Muscle of back (tissue), 11 donors: ENCODE results near the gene FAM72A. TPM values are rescaled to one million over a fixed set of nuclear protein-coding genes. Genes with fewer than 3 reads are reported as not detected.
"Not testable (repeated sequence)": the region's sequence is repeated elsewhere in the genome, so short reads cannot be mapped to it uniquely, and the experiment has no call there.

Experiments
- DNase-seq, 3 donors: peaks; one replicate each; pipeline versions ENCODE4 v3.0.0 to v3.0.0-alpha.2; 2013
- polyA plus RNA-seq, 10 donors: library from polyadenylated mRNA; unstranded; fragments of 120-200 nt; gene quantifications; one replicate each; pipeline ENCODE4 v1.2.1, GENCODE V29; 2013; ENCODE audit not compliant: insufficient read length in 10 of 10

FAM72A gene
- polyA plus RNA-seq, 10 donors = 3.1 to 6.5 (median 4.7) TPM

DNA sequence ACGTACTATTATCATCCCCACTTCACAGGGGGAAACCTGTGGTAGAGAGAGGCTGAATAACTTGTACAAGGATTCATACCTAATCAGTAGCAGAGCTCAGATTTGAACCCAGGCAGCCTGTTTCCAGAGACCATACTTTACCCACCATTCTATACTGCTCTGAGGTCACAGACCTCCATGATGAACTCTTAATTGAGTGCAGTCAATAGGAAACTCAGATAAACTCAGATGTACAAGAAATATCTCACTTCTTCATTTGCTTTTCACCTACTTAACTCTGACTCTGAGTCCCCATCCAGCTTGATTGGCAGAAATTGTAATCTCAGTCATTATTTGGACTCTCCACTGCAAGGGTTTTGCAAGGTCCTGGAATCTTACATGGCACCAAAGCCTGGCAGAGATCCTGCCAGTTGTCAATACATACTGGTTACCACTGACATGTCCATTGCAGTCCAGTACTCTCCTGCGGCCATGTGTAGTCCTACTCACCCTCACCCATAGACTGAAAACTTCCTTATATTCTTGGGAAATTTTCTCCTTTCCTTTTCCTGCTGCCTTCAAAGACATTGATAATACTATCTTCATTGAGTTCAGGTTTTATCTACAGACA, 29.4 kb downstream of the FAM72A start:
- DNase-seq = not testable (repeated sequence)

DNA sequence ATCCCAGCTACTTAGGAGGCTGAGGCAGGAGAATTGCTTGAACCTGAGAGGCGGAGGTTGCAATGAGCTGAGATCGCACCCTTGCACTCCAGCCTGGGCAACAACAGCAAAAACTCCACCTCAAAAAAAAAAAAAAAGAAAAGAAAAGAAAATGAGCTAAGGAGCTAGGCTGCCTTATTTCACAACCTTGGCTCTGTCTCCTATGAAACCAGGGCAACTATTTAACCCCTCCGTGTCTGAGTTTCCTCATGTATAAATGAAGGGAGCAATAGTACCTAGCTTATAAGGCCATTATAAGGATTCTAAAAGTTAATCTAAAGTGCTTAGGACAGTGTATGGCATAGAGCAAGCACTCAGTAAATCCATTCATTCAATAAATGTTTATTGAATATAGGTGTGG, 32.8 kb downstream of the FAM72A start:
- not testable (repeated sequence) for DNase-seq

DNA sequence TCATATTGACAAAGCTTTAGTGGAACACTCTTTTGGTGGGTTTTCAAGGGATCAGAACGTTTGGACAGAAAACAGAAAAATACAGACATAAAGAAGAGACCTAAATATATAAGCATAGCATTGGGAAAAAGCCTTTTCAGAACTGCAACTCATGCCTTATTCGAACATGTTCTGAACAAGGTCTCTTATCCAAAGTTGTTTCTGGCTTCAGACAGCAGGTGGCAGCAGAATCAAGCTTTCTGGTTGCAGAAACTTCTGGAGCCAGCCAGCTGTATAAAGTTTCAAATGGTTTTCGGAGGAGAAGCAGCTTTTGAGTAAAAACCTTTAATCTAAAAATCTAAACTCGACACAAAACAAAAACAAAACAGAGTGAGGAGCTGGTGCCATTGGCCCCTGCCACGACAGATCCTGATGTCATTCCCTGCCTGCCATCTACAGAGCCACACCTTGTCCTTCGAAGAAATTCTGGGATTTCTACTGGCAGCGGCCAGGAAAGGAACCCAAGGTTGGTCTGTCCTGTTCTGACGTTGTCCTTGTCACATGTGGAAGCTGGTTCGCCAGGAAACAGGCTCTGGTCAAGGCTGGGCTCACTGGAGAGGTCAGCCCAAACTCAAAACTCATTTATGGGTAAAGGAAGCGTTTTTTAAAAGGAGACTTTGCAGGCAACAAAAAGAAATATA, 35.1 kb downstream of the FAM72A start:
- not testable (repeated sequence) for DNase-seq

DNA sequence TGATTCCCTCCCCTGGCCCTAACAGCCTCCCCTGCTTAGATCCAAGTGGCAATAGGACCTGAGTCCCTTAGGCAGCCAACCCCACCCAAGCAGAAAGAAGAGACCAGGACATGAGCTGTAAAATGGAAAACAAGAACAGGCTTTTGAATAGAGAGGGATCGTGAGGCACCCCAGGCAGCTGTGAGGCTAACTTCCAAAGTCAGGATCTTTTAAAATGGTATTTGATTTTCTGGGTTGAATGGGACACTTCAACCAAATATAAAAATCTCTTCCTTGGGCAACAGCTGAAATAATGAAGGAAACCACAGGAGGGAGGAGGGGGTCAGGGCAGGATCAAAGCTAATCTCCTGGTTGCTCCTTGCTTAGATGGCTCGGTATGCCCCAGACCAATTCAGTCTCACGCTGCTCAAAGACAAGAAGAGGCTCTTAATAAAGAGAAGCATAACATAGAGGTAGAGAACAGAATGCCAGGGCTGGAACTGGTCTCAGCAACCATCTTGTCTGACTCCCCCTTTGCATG, 56.8 kb downstream of the FAM72A start:
- DNase-seq = no peak

DNA sequence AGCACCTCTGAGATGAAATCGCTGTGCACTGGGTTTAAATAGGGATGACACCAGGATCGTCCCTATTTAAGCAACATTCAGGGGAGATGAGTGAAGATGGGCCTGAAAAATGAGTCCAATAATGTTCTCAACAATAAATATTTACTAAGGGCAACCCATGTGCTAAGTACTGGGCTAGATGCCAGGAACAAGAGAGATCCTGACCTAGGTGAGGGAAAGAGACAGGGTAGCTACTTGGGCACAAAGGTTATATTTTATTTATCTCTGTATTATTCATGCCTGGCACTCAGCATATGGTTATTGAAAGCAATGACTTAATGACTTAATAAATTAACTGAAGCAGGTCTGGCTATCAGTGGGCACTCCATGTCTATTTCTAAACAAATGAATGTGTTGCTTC, 58.0 kb downstream of the FAM72A start:
- no peak for DNase-seq

DNA sequence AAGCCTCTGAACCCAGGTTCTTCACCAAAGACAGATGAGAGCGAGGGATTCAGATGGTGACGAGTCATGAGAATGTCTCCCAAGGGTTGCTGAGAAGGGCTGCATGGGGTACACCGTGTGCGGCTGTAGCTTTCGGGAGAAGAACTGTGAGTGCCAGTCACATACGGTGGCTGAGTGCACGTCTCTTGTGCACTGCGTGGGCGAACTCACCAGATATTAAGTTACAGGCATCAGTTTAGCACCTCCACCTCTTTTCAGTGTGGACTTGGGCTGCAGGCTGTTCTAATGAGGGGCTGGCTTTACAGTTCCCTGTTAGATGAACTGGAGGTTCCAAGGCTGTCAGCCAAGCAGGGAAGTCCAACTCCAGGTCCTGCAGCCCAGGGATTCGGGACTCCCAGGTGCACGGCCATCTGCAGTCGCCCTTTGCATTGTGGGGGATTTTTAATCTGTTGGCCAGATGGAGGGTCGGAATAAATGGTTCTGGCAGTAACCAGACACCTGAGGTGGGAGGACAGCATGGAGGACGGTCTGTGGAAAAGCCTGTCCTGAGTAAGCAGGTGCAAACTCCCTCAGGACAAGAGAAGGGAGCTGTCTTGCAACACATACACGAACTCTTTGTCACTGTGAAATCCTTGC, 59.0 kb downstream of the FAM72A start:
- peak; percentile 26 to 93 (median 64) for DNase-seq

DNA sequence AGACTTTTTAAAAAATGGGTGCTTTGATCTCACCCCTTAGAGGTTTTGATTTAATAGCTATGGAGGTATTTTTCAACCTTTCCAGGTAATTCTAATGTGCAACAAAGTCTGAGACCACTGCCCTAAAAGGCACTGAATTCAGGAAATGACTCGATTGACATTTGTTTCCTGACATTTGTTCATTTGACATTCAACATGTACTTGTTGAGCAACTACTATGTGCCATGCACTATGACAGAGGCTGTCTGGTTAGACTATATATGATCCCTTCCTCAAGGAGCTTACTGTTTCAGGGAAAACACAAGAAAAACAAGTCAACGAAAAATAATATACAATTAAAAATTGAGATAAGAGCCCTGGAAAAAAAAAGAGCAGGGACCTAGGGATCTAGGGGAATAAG, 59.9 kb downstream of the FAM72A start:
- DNase-seq = no peak

DNA sequence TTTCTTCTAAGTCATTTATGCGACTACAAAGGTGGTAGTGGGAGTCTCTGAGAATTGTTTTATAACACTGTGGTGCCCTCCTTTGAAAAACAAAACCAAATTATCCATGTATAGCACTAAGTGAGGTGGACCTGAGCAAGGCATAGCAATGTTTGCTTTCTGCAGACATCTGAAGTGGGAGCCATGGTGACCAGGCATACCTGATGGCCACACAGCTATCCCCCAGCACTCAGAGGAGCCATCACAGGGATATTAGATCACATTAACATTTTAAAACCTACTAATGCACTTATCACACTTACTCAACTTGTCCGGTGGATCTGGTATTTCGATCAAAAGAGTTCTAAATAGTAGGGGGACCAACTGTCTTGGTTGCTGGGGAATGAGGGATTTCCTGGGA, 60.6 kb downstream of the FAM72A start:
- no peak for DNase-seq

DNA sequence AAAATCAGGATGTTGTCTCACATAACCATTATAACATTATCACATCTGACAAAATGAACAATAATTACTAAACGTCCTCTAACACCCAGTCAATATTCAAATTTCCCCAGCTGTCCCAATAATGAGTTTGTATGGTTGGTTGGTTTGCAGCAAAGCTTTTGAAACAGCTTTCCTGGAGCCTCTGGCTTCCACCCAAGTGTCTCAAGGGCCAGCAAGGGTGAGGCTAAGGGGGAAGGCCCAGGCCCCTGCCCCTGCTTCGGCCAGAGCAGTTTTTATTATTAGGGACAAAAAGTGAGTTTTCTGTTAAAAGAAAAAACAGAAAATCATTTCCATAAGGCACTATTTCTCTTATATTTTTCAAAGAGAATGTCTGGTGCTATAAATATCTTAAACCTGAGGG, 66.4 kb downstream of the FAM72A start:
- DNase-seq = no peak

Other genes with a start within 250 kb of the FAM72A start
- 10 to 100 TPM in 4 of 10 donors, 1 to 10 TPM in 6; 7.9 to 16.2 (median 9.2) TPM for gene RAB7B, start 199.4 kb downstream of the FAM72A start, polyA plus RNA-seq
- gene CTSE, start 178.9 kb downstream of the FAM72A start, polyA plus RNA-seq = 1 to 10 TPM in 1 of 10 donors, under 1 TPM in 9; 0.09 to 1.2 (median 0.33) TPM
- 1 to 10 TPM in 3 of 10 donors, under 1 TPM in 7; 0.22 to 1.3 (median 0.75) TPM for gene RHEX, start 149.7 kb downstream of the FAM72A start, polyA plus RNA-seq
- under 1 TPM; 0.13 to 0.63 (median 0.44) TPM for gene AVPR1B, start 85.5 kb downstream of the FAM72A start, polyA plus RNA-seq
- 10 to 100 TPM; 54.3 to 86.2 (median 66.8) TPM for gene SRGAP2, start 702 bp upstream of the FAM72A start, polyA plus RNA-seq